Stimulated activated CD4-positive, alpha-beta T cell treated with anti-CD3 and anti-CD28 coated beads, Interleukin-12 subunit alpha, Interleukin-12 subunit beta, amount 100 ng/mL, for 48 hours (primary cell): ENCODE data around the gene EVL.

ENCODE experiments used
- DNase-seq, 3 donors: peaks; one replicate each; pipeline ENCODE4 v3.0.0-alpha.2; 2020; ENCODE audit warnings: low read depth in 2 of 3, low spot score in 1 of 3

Gene EVL

GRCh38 chr14:100124551-100125088 is 59.4 kb downstream of the EVL start:
- DNase-seq = no peak

GRCh38 chr14:100126401-100126800 is 61.2 kb downstream of the EVL start:
- DNase-seq = no peak

GRCh38 chr14:100127853-100128455 is 62.7 kb downstream of the EVL start:
- DNase-seq = no peak

- no peak for DNase-seq
Measured at GRCh38 chr14:100128688-100129087, 63.5 kb downstream of the EVL start.

- no peak for DNase-seq
Measured at GRCh38 chr14:100129161-100129589, 64.0 kb downstream of the EVL start.

- DNase-seq = no peak
Measured at GRCh38 chr14:100130521-100130920, 65.3 kb downstream of the EVL start.

- no peak for DNase-seq
Measured at GRCh38 chr14:100131181-100131580, 66.0 kb downstream of the EVL start.

- DNase-seq = no peak
Measured at GRCh38 chr14:100132161-100132902, 67.1 kb downstream of the EVL start.

- no peak for DNase-seq
Measured at GRCh38 chr14:100132903-100133510, 67.8 kb downstream of the EVL start.

- no peak for DNase-seq
Measured at GRCh38 chr14:100134586-100134985, 69.4 kb downstream of the EVL start.

- DNase-seq = no peak
Measured at GRCh38 chr14:100135073-100135472, 69.9 kb downstream of the EVL start.

GRCh38 chr14:100135784-100136183 is 70.6 kb downstream of the EVL start:
- DNase-seq = no peak

GRCh38 chr14:100137173-100137572 is 72.0 kb downstream of the EVL start:
- DNase-seq = no peak

GRCh38 chr14:100138082-100138787 is 73.0 kb downstream of the EVL start:
- no peak for DNase-seq

- DNase-seq = no peak
Measured at GRCh38 chr14:100138955-100139354, 73.7 kb downstream of the EVL start.

GRCh38 chr14:100140452-100141078 is 75.3 kb downstream of the EVL start:
- no peak for DNase-seq

GRCh38 chr14:100141098-100141497 is 75.9 kb downstream of the EVL start:
- DNase-seq = no peak

- no peak for DNase-seq
Measured at GRCh38 chr14:100142073-100143040, 77.1 kb downstream of the EVL start.

- no peak for DNase-seq
Measured at GRCh38 chr14:100143523-100143922, 78.3 kb downstream of the EVL start.

- no peak for DNase-seq
Measured at GRCh38 chr14:100143934-100144333, 78.7 kb downstream of the EVL start.
